Ureter (tissue), 1 donor: ENCODE measurements around the gene TMEM63C. TPM values are rescaled to one million over a fixed set of nuclear protein-coding genes. Genes with fewer than 3 reads are reported as not detected.
A peak's percentile ranks its signal among the peaks of the same experiment; 100 is the strongest.
"Not testable (repeated sequence)": the region's sequence is repeated elsewhere in the genome, so short reads cannot be mapped to it uniquely, and the experiment has no call there.

Experiments
- DNase-seq: peaks from one replicate; pipeline ENCODE4 v3.0.0-alpha.2; 2020; ENCODE audit warnings: low spot score
- total RNA-seq: library from RNA; stranded (reverse); gene quantifications from one replicate; pipeline ENCODE4 v1.2.4, GENCODE V29; 2023
- donor health status: DM: yes; HTN: yes; CAD: no.

TMEM63C gene
- total RNA-seq, 1 donor from 2014 or later: 0.55 TPM

DNA sequence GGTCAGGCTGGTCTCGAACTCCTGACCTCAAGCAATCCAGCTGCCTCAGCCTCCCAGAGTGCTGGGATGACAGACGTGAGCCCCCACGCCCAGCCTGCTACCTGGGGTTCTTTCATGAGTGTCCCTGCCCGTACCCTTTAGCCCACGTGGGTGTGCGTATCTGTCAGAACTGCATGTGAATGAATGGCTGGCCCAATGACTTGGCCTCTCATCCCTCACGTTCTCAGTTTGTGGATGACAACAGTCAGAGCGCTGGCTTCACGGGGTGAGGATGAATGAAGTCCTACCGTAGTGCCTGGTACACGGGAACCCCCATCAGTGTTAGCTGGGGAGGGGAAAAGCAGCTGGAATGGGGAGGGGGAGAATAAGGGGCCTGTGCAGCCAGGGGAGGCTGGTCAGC lies 23.9 kb upstream of the TMEM63C start:
- DNase-seq: no peak

DNA sequence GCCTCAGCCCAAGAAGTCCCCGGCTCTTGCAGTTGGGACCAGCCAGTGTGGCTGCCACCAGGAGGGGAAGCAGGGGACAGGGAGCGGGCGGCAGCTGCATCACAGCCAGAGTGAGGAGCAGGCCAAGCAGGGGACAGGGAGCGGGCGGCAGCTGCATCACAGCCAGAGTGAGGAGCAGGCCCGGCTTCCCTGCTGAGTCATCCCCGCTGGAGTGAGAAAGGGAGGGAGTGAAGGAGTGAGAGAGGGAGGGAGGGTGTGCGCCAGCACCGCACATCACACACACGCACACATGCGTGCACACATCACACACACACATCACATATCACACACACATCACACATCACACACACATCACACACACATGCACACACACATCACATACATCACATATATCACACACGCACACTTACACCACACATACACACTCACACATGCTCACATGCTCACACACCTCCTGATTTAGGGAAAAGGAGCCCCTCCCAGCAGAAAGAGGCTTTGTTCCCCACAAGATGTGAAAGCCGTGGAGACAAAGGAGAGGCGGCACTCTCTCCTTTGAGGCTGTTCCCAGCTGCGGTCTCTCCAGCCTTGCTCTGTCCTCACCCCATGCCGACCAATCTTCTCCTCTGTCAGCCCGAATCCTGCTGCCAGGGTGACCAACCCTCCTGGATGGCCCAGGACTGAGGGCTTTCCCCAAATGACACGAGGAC lies 23.3 kb upstream of the TMEM63C start:
- no peak for DNase-seq

- DNase-seq: no peak
These were observed 22.7 kb upstream of the TMEM63C start for GRCh38 chr14:77158882-77159255.

DNA sequence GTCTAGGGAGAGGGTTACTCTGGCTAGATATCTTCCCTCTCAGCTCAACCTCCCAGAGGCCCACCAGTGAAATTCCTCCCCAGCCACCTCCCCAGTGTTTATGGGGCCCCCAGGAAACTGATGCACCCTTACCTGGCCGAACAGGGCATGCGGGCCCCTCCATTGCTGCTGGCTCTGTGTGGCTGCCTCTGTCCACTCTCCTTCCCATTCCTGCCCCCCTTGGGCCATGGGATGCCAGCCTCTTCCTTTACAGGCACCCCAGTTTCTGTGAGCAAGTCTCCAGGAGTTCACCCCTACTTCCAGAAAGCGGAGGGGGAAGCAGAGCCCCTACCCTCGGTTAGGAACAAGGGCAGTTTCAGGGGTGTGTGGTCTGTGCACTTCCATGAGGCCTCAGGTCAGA lies 20.6 kb upstream of the TMEM63C start:
- DNase-seq: no peak

DNA sequence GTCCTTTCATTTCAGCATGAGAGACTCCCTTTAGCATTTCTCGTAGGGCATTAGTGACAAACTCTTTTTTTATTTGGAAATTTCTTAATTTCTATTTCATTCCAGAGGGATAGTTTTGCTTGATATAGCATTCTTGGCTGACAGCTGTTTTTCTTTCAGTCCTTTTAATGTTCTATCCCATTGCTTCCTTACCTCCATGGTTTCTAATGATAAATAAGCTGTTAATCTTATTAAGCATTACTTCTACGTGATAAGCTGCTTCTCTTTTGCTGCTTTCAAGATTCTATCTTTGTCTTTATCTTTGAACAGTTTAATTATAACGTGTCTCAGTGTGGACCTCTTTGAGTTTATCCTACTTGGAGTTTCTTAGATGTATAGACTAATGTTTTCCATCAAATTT lies 11.6 kb upstream of the TMEM63C start:
- DNase-seq: no peak

- no peak for DNase-seq
These were observed 8.7 kb upstream of the TMEM63C start for GRCh38 chr14:77172916-77173315.

DNA sequence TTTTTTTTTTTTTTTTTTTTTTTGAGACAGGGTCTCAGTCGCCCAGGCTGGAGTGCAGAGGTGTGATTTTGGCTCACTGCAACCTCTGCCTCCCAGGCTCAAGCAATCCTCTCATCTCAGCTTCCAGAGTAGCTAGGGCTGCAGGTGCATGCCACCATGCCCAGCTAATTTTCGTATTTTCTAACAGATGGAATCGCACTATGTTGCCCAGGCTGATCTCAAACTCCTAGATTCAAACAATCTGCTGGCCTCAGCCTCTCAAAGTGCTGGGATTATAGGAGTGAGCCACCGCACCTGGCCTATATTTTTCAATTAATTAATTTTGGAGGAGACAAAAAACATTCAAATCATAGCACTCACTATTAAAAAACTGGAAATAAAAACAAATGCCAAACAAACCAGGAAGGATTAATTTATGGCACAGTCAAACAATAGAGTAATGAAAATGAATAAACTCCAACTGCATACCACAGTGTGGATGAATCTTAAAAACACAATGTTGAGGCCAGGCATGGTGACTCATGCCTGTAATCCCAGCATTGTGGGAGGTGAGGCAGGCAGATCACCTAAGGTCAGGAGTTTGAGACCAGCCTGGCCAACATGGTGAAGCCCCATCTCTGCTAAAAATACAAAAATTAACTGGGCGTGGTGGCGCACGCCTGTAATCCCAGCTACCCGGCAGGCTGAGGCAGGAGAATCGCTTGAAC lies 7.5 kb upstream of the TMEM63C start:
- DNase-seq: not testable (repeated sequence)

GRCh38 chr14:77175843-77176242 lies 5.8 kb upstream of the TMEM63C start:
- no peak for DNase-seq

DNA sequence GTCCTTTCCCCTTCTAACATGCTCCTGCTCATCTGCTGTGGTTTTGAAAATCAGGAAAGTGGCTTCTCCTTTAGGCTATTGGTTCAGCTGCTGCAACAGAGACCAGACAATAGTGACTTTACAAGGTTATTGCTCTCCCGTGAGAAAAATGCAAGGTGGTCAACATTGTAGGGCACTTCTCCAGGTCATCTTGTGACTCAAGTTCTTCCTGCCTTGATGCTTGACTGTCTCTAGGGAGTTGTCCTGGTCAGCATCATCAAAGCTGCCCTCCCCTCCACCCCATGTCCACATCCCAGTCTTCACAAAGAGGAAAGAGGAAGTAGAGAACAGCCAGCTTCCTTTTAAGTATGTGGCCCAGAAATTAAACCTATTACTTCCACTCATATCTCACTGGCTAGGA lies 3.9 kb upstream of the TMEM63C start:
- DNase-seq: no peak

- DNase-seq: no peak
These were observed 2.9 kb upstream of the TMEM63C start for GRCh38 chr14:77178656-77179055.

GRCh38 chr14:77180726-77181602 lies 634 bp upstream of the TMEM63C start:
- DNase-seq: no peak

DNA sequence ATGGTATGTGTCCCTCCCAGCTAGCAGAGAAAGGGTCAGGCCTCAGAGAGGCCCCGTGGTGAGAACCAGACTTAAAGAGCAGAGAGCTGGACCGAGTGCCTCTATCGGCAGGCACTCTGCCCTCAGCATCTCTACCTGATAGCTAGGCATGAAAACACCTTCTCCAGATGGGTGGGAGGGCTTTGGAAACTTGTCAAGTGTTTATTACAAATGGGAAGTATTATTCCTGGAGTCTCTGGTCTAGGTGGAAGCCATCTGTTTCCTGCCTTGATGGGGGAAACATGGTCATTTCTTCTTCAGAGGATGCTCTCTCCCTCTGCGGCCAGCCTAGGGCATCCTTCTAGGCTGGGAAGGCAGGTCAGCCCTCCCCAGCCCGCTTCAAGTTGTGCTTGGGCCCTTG lies 2.3 kb downstream of the TMEM63C start:
- no peak for DNase-seq

- no peak for DNase-seq
These were observed 2.9 kb downstream of the TMEM63C start for GRCh38 chr14:77184396-77185092.

GRCh38 chr14:77185093-77185465 lies 3.5 kb downstream of the TMEM63C start:
- DNase-seq: no peak

DNA sequence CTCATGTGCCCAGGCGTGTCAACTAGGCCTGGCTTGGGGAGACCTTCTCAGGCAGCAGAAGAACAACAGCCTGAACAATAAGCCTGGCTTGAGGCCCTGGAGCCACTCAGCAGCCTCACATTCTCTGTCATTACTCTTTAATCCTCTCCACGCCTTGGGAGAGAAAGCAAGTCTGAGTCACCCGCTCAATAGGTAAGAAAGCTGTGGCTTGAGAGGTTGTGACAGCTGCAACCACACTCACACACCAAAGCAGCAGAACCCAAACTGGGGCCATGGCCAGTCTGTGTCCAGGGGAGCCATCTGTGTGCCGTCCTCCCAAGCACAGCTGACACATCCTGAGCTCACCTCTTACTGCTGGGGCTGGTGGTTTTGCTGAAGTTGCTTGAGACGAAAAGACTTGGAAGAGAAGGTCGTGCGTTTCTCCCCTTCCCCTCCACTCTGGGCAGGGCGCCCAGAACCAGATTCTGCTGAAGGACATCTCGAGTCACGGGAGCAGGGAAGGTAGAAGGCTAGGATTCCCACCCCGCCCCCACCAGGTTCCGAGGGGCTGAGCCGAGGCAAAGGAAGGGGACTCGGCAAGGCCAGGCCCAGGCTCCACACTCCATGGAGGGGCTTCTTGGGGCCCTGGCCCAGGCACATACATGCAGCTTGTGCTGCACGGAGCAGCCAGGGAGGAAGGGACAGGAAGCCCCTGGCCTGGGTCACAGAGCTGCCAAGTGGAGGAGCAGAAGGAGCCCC lies 5.5 kb downstream of the TMEM63C start:
- DNase-seq: no peak

DNA sequence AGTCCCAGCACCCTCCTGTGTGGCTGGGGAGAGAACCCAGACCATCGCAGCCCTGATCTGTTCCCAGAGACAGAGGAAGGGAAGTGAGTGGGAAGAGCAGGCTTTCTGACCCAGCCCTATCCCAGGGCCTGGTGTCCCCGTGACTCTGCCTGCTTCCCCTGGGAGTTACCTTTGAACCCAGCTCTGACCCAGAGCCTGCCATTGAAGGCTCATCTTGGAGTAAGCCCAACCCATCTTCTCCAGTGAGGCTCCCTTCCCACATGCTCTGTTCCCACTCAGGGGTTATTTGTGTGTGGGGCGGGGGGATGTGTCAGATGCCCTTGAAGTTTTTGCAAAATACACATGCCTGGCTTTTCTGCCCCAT lies 6.0 kb downstream of the TMEM63C start:
- no peak for DNase-seq

- DNase-seq: peak; percentile 18
These were observed 7.9 kb downstream of the TMEM63C start for GRCh38 chr14:77189479-77189878.

GRCh38 chr14:77190977-77191376 lies 9.4 kb downstream of the TMEM63C start:
- DNase-seq: no peak

DNA sequence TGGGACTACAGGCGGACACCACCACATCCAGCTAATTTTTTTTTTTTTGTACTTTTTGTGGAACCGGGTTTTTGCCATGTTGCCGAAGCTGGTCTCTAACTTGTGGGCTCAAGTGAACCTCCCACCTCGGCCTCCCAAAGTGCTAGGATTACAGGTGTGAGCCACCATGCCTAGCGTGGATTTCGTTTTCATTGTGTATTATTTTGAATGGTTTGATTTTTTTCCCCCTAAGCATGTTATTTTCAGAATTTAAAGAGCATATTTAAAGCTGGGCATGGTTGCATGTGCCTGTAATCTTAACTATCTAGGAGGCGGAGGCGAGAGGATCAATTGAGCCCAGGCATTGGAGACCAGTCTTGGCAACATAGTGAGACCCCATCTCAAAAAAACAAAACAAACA lies 13.1 kb downstream of the TMEM63C start:
- no peak for DNase-seq

DNA sequence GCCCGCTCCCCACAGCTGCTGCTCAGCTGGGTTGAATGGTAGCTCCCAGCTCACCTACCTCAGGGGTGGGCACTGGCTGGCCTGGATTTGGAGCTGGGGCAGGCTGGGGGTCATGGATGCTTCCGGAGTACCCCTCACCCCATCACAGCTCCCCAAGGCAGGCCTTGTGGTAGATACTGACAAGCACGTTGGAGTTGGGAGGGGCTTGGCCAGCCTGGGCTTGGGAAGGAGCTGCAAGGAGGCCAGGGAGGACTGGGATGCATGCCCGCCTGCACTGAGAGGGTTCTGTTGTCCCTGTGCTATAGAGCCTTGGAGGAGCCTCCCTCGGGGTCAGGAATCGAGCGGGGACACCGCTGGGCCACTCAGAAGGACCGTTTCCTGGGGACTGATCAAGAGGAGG lies 14.2 kb downstream of the TMEM63C start:
- no peak for DNase-seq

DNA sequence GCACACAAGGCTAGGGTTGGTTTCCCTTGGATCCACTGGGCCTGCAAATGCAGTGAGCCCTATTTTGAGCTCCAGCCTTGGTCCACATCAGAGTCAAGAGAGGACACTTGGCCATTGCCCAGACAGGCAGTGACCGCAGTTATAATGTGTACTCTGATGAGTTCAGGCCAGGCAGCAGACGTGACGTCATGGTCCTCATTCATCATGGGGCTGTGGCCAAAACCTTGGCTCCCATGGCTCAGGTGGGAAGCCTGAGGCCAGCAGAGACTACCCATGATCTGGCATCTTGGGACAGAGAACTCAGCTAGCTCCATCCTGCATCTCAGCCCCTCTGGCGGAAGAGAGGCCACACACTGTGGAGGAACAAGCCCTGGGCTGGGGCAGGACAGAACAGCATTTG lies 16.4 kb downstream of the TMEM63C start:
- no peak for DNase-seq
